ENCODE measurements around the gene NUMBL.

The NUMBL gene

DNA sequence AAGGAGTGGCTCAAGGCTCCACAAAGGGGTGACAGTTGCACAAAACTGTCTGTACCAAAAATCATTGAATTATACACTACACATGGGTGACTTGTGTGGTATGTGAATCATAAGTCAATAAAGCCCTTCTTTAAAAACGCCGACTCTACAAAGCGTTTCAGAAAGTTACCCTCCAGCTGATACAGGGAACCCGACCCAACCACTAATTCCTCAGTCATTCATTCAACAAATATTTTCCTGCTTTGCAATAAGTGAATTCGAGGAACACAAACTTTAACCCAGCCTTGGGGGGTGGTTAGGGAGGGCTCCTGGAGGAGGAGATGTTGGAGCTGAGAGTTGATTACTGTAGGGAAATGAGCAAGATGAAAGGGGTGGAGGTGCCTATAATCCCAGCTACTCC, 57.2 kb downstream of the NUMBL start:
- FAIRE-seq (no peak), DNase-seq (ENCODE audit: insufficient read length, low spot score) (no peak)
- TF ChIP-seq, protein P1, sequence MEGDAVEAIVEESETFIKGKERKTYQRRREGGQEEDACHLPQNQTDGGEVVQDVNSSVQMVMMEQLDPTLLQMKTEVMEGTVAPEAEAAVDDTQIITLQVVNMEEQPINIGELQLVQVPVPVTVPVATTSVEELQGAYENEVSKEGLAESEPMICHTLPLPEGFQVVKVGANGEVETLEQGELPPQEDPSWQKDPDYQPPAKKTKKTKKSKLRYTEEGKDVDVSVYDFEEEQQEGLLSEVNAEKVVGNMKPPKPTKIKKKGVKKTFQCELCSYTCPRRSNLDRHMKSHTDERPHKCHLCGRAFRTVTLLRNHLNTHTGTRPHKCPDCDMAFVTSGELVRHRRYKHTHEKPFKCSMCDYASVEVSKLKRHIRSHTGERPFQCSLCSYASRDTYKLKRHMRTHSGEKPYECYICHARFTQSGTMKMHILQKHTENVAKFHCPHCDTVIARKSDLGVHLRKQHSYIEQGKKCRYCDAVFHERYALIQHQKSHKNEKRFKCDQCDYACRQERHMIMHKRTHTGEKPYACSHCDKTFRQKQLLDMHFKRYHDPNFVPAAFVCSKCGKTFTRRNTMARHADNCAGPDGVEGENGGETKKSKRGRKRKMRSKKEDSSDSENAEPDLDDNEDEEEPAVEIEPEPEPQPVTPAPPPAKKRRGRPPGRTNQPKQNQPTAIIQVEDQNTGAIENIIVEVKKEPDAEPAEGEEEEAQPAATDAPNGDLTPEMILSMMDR (IDR thresholded peaks at IDR 0.05; ENCODE audit: insufficient read depth, missing control alignments): no peak

GRCh38 chr19:40632311-40633036, 58.0 kb downstream of the NUMBL start:
- DNase-seq (ENCODE audit: insufficient read length, low spot score) (no peak), FAIRE-seq (no peak)
- TF ChIP-seq, protein P1 (IDR thresholded peaks at IDR 0.05; ENCODE audit: insufficient read depth, missing control alignments): no peak

DNA sequence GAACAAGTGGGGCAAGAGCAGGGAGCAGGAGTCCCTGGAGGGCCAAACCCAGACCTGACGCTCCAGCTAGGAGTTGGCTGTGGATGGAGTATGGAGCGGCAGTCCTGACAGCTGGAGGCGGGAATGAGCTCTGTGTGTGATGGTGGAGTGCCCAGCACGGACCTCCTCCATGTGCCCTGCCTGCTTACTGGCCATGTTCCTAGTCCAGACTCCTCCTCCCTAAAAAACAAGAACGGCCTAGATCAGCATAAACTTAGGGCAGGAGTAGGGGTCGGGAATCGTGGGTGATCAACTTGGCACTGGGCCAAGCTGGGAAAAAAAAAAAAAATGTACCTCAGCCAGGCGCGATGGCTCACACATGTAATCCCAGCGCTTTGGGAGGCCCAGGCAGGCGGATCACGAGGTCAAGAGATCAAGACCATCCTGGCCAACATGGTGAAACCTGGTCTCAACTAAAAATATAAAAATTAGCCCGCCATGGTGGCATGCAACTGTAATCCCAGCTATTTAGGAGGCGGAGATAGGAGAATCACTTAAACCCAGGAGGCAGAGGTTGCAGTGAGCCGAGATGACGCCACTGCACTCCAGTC, 59.8 kb downstream of the NUMBL start:
- FAIRE-seq (no peak), DNase-seq (ENCODE audit: insufficient read length, low spot score) (no peak)
- TF ChIP-seq, protein P1 (IDR thresholded peaks at IDR 0.05; ENCODE audit: insufficient read depth, missing control alignments): no peak

- FAIRE-seq: no peak
- TF ChIP-seq, protein P1 (IDR thresholded peaks at IDR 0.05; ENCODE audit: insufficient read depth, missing control alignments): no peak
Measured at GRCh38 chr19:40629346-40629745, 61.1 kb downstream of the NUMBL start.

DNA sequence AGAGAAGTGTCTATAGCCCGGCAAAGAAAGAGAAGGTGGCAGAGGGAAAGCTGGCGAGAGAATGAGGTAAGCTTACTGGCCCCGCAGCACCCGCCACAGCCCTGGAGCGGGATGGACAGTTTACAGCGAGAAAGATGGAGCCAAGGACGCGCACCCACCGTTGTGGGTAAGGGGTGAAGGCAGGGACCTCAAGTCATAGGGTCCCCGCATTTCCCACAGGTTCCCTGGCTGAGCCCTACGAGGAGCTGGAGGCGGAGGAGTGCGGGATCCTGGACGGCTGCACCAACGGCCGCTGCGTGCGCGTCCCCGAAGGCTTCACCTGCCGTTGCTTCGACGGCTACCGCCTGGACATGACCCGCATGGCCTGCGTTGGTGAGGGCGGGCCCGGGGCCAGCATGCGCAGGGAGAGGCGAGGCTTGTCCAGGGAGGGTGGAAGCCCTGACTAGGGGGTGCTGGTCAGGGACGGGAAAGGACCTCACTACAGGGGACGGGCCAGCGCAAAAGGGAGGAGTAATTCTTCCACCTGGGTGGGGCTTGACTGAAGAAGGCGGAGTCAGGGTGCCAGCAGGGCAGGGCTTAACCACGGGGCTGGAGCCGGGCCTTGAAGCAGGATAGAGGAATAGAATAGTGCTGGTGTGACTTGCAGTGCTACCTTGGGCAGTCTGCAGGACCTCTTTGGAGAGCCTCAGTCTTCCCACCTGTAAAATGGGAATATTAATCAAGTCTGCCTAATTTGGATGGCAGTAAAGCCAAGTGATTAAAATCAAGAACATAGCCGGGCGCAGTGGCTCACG, 62.8 kb downstream of the NUMBL start:
- no peak for DNase-seq (ENCODE audit: insufficient read length, low spot score)
- FAIRE-seq: no peak
- TF ChIP-seq, protein P1 (IDR thresholded peaks at IDR 0.05; ENCODE audit: insufficient read depth, missing control alignments): no peak

More at GRCh38 chr19:40629346-40629745, 61.1 kb downstream of the NUMBL start:
- DNase-seq (ENCODE audit: insufficient read length, low spot score): no peak

DNA sequence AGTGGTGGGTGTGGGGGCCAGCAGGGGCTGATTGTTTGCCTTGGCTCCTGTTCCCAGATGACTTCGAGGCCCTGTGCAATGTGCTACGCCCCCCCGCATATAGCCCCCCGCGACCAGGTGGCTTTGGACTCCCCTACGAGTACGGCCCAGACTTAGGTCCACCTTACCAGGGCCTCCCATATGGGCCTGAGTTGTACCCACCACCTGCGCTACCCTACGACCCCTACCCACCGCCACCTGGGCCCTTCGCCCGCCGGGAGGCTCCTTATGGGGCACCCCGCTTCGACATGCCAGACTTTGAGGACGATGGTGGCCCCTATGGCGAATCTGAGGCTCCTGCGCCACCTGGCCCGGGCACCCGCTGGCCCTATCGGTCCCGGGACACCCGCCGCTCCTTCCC, 63.5 kb downstream of the NUMBL start:
- DNase-seq (ENCODE audit: insufficient read length, low spot score) (no peak), FAIRE-seq (no peak)
- TF ChIP-seq, protein P1 (IDR thresholded peaks at IDR 0.05; ENCODE audit: insufficient read depth, missing control alignments): no peak

Measured in D721Med (cell line).